CD4-positive, alpha-beta T cell (primary cell): ENCODE data around the gene RSPH4A. TPM values are rescaled to one million over a fixed set of nuclear protein-coding genes. Genes with fewer than 3 reads are reported as not detected.

Source experiments
- ATAC-seq: fragments of 200-7000 bp; cut with Tn5 transposase; one replicate; pipeline ENCODE4 v1.10.0; 2022; ENCODE audit warnings: mild to moderate bottlenecking; ENCODE audit not compliant: poor library complexity
- CTCF ChIA-PET: fragments of 350-600 bp; sonication (Branson Sonifier 250); formaldehyde crosslinking; loops from one replicate; lab custom pipeline; 2021; ENCODE audit warnings: antibody characterized with exemption, inconsistent platforms; lab: Charles Lee
- POLR2A ChIA-PET: fragments of 350-600 bp; sonication (Branson Sonifier 250); formaldehyde crosslinking; loops from one replicate; lab custom pipeline; 2021; ENCODE audit warnings: antibody characterized with exemption, inconsistent platforms; lab: Charles Lee
- DNase-seq, 14 experiments: peaks; one replicate each; pipeline ENCODE4 v3.0.0-alpha.2; 2013 to 2020; ENCODE audit warnings: mixed read lengths in 2 of 14
- H3K27ac ChIP-seq, 2 donors: one replicate each; pipeline versions ENCODE4 v1.5.1 to v1.7.0; 2013; ENCODE audit warnings: low read length in 2 of 2, low read depth in 1 of 2, mild to moderate bottlenecking in 1 of 2
- H3K27me3 ChIP-seq, 2 experiments: 1 replicate in 1 of 2; 2 replicates in 1 of 2; pipeline versions ENCODE4 v1.6.1 to v1.7.0; 2013; ENCODE audit warnings: low read length in 2 of 2, control low read depth in 1 of 2, mild to moderate bottlenecking in 1 of 2, moderate library complexity in 1 of 2; ENCODE audit not compliant: insufficient read depth in 2 of 2, control insufficient read depth in 1 of 2
- H3K36me3 ChIP-seq: one replicate; pipeline ENCODE4 v1.6.1; 2013; ENCODE audit warnings: low read length, control low read depth; ENCODE audit not compliant: insufficient read depth
- H3K4me1 ChIP-seq: one replicate; pipeline ENCODE4 v1.6.1; 2013; ENCODE audit warnings: low read length, control low read depth; ENCODE audit not compliant: insufficient read depth
- H3K4me3 ChIP-seq: one replicate; pipeline ENCODE4 v1.5.1; 2013; ENCODE audit warnings: mild to moderate bottlenecking, low read length, moderate library complexity
- H3K9me3 ChIP-seq, 2 experiments: 1 replicate in 1 of 2; 2 replicates in 1 of 2; pipeline versions ENCODE4 v1.6.1 to v1.7.0; 2013; ENCODE audit warnings: low read length in 2 of 2, mild to moderate bottlenecking in 2 of 2, control low read depth in 1 of 2, moderate library complexity in 1 of 2; ENCODE audit not compliant: control insufficient read depth in 1 of 2, insufficient read depth in 1 of 2
- H3K27ac Mint-ChIP-seq: one replicate; pipeline ENCODE4 v1.8.0; 2020; ENCODE audit warnings: mixed read lengths
- H3K27me3 Mint-ChIP-seq: one replicate; pipeline ENCODE4 v1.8.0; 2021; ENCODE audit warnings: mixed read lengths
- H3K36me3 Mint-ChIP-seq: one replicate; pipeline ENCODE4 v1.8.0; 2021; ENCODE audit warnings: low read depth, mixed read lengths
- H3K4me1 Mint-ChIP-seq: one replicate; pipeline ENCODE4 v1.8.0; 2021; ENCODE audit warnings: low read depth, mixed read lengths
- H3K4me3 Mint-ChIP-seq: one replicate; pipeline ENCODE4 v1.8.0; 2020; ENCODE audit warnings: mild to moderate bottlenecking, mixed read lengths
- H3K9me3 Mint-ChIP-seq: one replicate; pipeline ENCODE4 v1.8.0; 2020; ENCODE audit warnings: mixed read lengths
- CTCF ChIP-seq: fragments of 200-600 bp; IDR thresholded peaks from one replicate; pipeline ENCODE4 v1.8.0; 2022; ENCODE audit warnings: antibody characterized with exemption, mild to moderate bottlenecking
- intact Hi-C, 2 experiments: fragments of 100-400 bp; cut with DNase I in 1 of 2; cut with micrococcal nuclease in 1 of 2; formaldehyde crosslinking; loops; one replicate each; pipeline versions ENCODE4 v1.15.1 to v1.9.0; 2023 to 2025; cut with DNase I, micrococcal nuclease
- total RNA-seq, 174 experiments: library from RNA in 2 of 174; stranded (reverse) in 2 of 174; gene quantifications; one replicate each; pipeline ENCODE4 v1.2.3 and lab custom pipeline; 2021 to 2026

The RSPH4A gene
- total RNA-seq, 2 experiments from 2014 or later: 0.56 to 0.88 TPM

DNA sequence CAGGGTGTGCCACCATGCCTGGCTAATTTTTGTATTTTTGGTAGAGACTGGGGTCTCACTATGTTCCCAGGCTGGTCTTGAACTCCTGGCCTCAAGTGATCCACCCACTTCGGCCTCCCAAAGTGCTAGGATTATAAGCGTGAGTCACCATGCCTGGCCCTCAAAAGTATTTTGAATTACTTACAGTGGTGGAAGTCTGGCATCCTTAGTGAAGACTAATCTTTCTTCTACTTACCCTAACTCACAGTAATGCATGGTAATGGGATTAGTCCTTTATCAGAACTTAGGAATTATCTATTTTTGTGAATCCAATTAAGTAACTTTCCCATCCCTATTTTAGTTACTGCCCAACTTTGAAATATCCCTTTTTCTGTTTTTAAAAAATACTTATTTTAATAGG, 41.1 kb upstream of the RSPH4A start:
- Mint-ChIP-seq H3K36me3 (peaks cover 68% of the 10 kb centered on the region), H3K27me3 (no peaks in the 10 kb centered on the region), H3K4me1 (peaks cover 70% of the 10 kb centered on the region), H3K27ac (no peak overlapping the region), H3K9me3 (no peaks in the 10 kb centered on the region), H3K4me3 (no peak overlapping the region)
- Histone ChIP-seq H3K27ac (no peak overlapping the region), H3K36me3 (peaks cover 27% of the 10 kb centered on the region), H3K9me3 (no peaks in the 10 kb centered on the region), H3K4me1 (peaks cover 11% of the 10 kb centered on the region), H3K27me3 (no peaks in the 10 kb centered on the region), H3K4me3 (no peak overlapping the region)
- CTCF ChIA-PET: no interaction called here
- intact Hi-C loops: no loop called here
- ATAC-seq (no peak), DNase-seq (no peak)
- POLR2A ChIA-PET: no interaction called here
- no peak for TF ChIP-seq CTCF

GRCh38 chr6:116577486-116577885, 38.8 kb upstream of the RSPH4A start:
- no peak overlapping the region for H3K27ac Mint-ChIP-seq
- POLR2A ChIA-PET: no interaction called here
- H3K4me3 Mint-ChIP-seq: no peak overlapping the region
- intact Hi-C loops: no loop called here
- Histone ChIP-seq H3K9me3 (no peaks in the 10 kb centered on the region), H3K36me3 (peaks cover 38% of the 10 kb centered on the region), H3K4me1 (peaks cover 6% of the 10 kb centered on the region), H3K27me3 (no peaks in the 10 kb centered on the region), H3K4me3 (no peak overlapping the region), H3K27ac (no peak overlapping the region)
- ATAC-seq (no peak), DNase-seq (no peak)
- H3K27me3 Mint-ChIP-seq: no peaks in the 10 kb centered on the region
- H3K36me3 Mint-ChIP-seq: peaks cover 64% of the 10 kb centered on the region
- no peak for TF ChIP-seq CTCF
- no peaks in the 10 kb centered on the region for H3K9me3 Mint-ChIP-seq
- CTCF ChIA-PET: no interaction called here
- H3K4me1 Mint-ChIP-seq: peaks cover 60% of the 10 kb centered on the region

GRCh38 chr6:116578335-116578734, 37.9 kb upstream of the RSPH4A start:
- POLR2A ChIA-PET: no interaction called here
- Mint-ChIP-seq H3K27me3 (no peaks in the 10 kb centered on the region), H3K36me3 (peaks cover 73% of the 10 kb centered on the region), H3K4me1 (peaks cover 54% of the 10 kb centered on the region), H3K4me3 (no peak overlapping the region), H3K27ac (no peak overlapping the region), H3K9me3 (no peaks in the 10 kb centered on the region)
- no peak overlapping the region for H3K27ac ChIP-seq
- no peaks in the 10 kb centered on the region for H3K27me3 ChIP-seq
- CTCF ChIA-PET: no interaction called here
- TF ChIP-seq CTCF: no peak
- H3K9me3 ChIP-seq: no peaks in the 10 kb centered on the region
- H3K36me3 ChIP-seq: peaks cover 40% of the 10 kb centered on the region
- DNase-seq (no peak), ATAC-seq (no peak)
- H3K4me1 ChIP-seq: no peaks in the 10 kb centered on the region
- intact Hi-C loops: no loop called here
- H3K4me3 ChIP-seq: no peak overlapping the region
